ENCODE data around the gene SPAAR.
"Not testable (repeated sequence)": the region's sequence is repeated elsewhere in the genome, so short reads cannot be mapped to it uniquely, and the experiment has no call there.

Gene SPAAR

GRCh38 chr9:35923927-35924763 is 14.9 kb downstream of the SPAAR start:
- no peak for DNase-seq

GRCh38 chr9:35928591-35929452 is 19.5 kb downstream of the SPAAR start:
- DNase-seq, result no peak

- no peak for DNase-seq
Measured at GRCh38 chr9:35929453-35929718, 20.1 kb downstream of the SPAAR start.

GRCh38 chr9:35930521-35930920 is 21.2 kb downstream of the SPAAR start:
- no peak for DNase-seq

DNA sequence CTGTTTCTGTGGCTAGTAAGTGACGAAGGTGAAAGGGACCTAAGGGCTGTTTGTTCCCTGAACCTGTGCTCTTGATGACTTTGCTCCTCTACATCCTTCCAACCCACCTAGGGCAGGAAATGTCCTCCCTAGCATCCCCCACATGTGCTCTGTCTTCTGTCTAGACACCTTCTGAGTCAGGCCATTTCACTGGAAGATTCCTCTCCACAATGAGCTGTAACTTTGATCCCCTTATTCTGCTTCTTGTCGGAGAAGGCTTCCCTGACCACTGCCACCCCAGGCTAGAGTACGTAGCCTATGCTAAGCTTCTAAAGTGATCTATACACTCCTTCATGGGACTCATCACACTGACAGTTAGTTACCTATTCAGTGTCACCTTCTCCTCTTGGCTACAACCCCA is 21.7 kb downstream of the SPAAR start:
- DNase-seq, result no peak

- DNase-seq, result peak; percentile 31
Measured at GRCh38 chr9:35932735-35933134, 23.4 kb downstream of the SPAAR start.

- no peak for DNase-seq
Measured at GRCh38 chr9:35933550-35934067, 24.3 kb downstream of the SPAAR start.

DNA sequence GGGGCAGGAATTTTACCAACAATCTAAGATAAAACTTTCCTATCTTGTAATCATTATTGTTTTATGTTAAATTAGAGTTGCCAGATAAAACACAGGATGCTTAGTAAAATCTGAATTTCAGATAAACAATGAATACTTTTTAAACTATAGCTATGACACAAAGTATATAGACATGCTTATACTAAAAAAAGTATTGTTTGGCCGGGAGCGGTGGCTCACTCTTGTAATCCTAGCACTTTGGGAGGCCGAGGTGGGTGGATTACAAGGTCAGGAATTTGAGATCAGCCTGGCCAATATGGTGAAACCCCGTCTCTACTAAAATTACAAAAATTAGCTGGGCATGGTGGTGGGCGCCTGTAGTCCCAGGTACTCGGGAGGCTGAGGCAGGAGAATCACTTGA is 24.8 kb downstream of the SPAAR start:
- not testable (repeated sequence) for DNase-seq

DNA sequence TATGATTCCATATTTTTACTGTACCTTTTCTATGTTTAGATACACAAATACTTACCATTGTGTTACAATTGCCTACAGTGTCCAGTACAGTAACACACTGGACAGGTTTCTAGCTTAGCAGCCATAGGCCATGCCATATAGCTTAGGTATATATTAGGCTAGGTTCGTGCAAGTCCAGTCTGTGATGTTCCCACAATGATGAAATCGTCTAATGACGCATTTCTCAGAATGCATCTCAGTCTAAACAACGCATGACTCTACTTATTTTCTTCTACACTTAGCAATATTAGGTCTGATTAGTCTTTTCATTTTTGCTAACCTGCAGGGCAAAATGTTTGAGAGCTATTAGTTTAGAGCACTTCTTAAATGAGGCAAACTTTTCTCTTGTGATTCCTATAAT is 26.0 kb downstream of the SPAAR start:
- no peak for DNase-seq

- DNase-seq, result no peak
Measured at GRCh38 chr9:35935755-35936509, 26.6 kb downstream of the SPAAR start.

- no peak for DNase-seq
Measured at GRCh38 chr9:35937227-35937626, 27.9 kb downstream of the SPAAR start.

DNA sequence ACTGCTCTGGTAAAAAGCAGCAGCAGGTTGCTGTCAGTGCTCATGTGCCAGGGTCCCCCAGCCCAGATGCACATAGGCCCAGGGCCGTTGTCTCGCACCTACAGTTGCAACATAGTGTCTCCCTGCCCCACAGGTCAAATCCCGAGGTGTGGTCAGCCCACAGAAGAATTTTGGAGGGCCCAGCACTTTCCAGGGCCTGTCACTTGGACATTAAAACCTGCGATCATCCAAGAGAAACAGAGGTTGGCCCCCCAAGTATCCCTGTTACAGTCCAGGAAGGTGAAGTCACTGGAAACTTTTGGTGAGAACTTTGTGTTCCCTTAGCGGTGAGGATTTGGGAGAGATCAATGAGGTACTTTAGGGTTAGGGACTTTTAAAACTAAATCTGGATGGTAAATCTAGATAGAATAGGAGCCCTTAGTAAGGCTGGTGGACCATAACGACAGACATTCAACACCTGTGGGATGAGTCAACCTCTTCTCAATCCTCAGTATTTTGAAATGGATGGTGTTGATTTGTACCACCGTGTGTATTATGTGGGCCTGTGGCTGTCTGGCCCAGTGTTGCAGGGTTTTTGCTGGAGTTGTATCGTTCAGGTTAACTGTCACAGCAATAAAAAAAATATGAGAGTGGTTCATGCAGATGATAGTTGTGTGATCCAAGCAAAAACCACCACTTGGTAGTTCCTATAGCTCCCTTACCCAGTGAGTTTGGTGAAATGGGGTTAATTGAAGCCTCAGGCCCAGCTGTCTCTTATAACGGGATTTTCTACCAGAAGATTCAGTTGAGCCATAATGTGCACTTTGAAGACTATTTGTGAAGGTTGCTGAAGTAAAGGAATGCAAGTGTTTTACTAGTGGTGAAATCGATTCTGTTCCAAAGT is 29.4 kb downstream of the SPAAR start:
- DNase-seq, result no peak

DNA sequence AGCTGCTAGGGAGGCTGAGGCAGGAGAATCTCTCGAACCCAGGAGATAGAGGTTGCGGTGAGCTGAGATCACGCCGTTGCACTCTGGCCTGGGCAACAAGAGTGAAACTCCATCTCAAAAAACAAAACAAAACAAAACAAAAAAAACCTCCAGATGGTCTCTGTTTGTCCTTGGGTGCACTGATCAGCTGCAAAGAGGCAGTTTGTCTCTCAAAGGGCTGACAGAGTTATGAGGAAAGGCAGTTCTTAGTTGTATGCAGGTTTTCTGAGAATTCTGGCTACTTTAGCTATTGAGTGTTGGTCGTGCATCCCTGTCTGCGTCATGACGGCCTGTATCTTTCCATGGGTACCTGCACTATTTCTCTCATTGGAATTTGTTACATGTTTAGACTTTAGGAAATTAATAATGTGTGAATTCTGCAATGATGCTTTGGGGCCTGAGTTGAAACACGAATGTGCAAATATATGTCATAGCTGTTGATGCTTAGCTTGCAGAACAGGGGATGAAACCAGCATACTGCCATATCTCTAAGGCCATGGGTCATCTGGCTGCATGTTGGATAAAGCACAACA is 30.5 kb downstream of the SPAAR start:
- no peak for DNase-seq

DNA sequence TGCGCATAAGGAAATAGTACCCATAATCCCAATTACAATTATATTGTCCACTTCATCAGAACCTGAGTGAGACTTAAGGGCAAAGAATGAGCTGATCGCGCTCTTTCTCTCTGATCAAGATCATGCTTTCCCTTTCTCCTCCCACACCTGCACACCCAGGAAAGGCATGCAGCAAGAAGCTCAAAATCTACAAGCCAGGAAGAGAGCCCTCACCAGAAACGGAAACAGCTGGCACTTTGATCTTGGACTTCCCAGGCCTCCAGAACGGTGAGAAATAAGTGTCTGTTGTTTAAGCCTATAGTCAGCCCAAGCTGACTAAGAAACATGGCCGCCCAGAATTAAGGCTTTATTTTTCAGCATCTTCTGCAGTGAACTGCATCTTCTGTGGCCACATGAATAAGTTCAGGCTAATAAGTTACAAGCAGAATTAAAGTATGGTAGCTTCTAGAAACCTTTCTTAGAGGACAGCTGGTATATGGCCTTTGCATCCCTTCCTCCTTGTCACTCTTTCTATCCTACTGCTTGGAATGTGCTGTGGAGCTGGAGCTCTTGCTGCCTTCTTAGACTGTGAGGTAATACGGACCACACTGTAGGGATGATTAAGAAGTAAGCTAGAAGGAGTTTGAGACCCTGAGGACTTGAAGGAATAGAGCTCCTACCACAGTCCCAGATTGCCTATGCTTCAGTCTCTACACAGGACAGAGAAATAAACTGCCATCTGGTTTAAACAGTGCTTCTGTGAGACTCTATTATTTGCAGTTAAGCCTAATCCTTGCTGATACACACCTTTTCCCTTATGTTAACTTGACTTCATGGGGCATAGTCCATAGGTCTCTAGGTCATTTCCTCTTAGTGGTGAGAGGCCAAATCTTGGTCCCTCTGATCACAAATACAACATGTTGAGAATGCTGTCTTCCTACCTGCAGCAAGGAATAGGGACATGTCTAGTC is 31.4 kb downstream of the SPAAR start:
- DNase-seq, result peak; percentile 67

DNA sequence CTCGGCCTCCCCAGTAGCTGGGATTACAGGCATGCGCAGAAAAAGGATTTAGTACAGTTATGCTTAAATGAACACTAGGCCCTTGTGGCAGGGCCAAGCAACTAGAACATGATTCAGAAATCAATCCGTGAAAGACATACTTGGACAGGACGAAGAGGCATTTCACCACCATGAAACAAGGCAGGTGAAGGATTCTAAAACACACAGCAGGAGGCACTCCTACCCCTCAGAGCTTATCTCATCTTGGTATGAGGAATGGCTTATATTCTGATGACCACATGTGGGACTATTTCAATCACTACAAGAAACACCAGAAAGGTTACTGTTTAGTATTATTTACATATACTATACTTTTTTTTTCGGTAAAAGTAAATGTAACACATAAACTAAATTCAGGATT is 33.0 kb downstream of the SPAAR start:
- DNase-seq, result no peak

DNA sequence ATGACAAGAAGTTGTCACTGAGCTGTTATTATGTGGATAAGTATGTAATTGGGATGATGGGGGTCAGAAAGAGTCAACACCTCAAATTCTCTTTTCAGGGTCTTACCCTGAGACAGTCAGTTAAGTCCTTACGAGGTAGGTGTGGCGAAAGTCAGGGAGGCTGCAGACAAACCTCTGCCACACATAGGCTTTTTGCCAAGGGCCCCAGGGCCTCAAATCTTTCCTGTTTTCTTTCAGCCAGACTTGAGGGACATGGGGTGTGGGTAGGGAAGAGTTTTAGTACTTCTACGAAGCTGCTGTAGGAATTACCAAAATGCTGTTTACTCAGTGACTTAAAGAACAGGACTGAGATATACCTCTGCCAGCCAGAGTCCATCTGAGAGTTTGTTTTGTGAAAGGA is 34.9 kb downstream of the SPAAR start:
- DNase-seq, result no peak

GRCh38 chr9:35944841-35945240 is 35.6 kb downstream of the SPAAR start:
- DNase-seq, result no peak

- peak; percentile 66 for DNase-seq
Measured at GRCh38 chr9:35945341-35946018, 36.2 kb downstream of the SPAAR start.

GRCh38 chr9:35948451-35948850 is 39.2 kb downstream of the SPAAR start:
- no peak for DNase-seq

GRCh38 chr9:35948901-35949318 is 39.6 kb downstream of the SPAAR start:
- DNase-seq, result no peak
